H1 (cell line): ENCODE measurements around the gene PACRGL. TPM values are rescaled to one million over a fixed set of nuclear protein-coding genes. Genes with fewer than 3 reads are reported as not detected.

Source experiments
- CTCF ChIA-PET: fragments of 300-600 bp; sonication (Branson Sonifier 250); formaldehyde crosslinking; loops from one replicate; lab custom pipeline; 2021; ENCODE audit not compliant: partially characterized antibody; lab: Charles Lee
- POLR2A ChIA-PET: fragments of 300-600 bp; sonication (Branson Sonifier 250); formaldehyde crosslinking; loops from one replicate; lab custom pipeline; 2021; ENCODE audit warnings: inconsistent platforms; ENCODE audit not compliant: partially characterized antibody; lab: Charles Lee
- DNase-seq, 2 experiments: peaks; one replicate each; pipeline versions ENCODE4 v3.0.0 to v3.0.0-alpha.2; 2010 to 2022; ENCODE audit warnings: low spot score in 2 of 2, low read depth in 1 of 2, mixed read lengths in 1 of 2
- FAIRE-seq: peaks from 2 replicates; lab custom pipeline; 2011; peaks lifted over from hg19 to GRCh38; lab: Jason Lieb, UNC
- H2AFZ ChIP-seq: 2 replicates; pipeline ENCODE4 v1.8.1; 2012; ENCODE audit warnings: low read length, inconsistent platforms
- H2AK5ac ChIP-seq: 2 replicates; pipeline ENCODE4 v1.6.1; 2013; ENCODE audit warnings: low read depth, low read length
- H2BK120ac ChIP-seq: replicated peaks from 2 replicates; pipeline ENCODE3; 2013; ENCODE audit warnings: low read depth, low read length, inconsistent platforms
- H2BK12ac ChIP-seq: 2 replicates; pipeline ENCODE4 v1.6.1; 2013; ENCODE audit warnings: low read depth, low read length
- H2BK15ac ChIP-seq: 2 replicates; pipeline ENCODE4 v1.6.1; 2013; ENCODE audit warnings: low read length
- H2BK20ac ChIP-seq: 2 replicates; pipeline ENCODE4 v1.6.1; 2013; ENCODE audit warnings: low read length
- H2BK5ac ChIP-seq: 2 replicates; pipeline ENCODE4 v1.6.1; 2013; ENCODE audit warnings: low read depth, low read length
- H3K14ac ChIP-seq: 2 replicates; pipeline ENCODE4 v1.6.1; 2013; ENCODE audit warnings: inconsistent platforms; ENCODE audit not compliant: insufficient read length
- H3K18ac ChIP-seq: 2 replicates; pipeline ENCODE4 v1.6.1; 2013; ENCODE audit warnings: low read length; ENCODE audit errors: extremely low read depth
- H3K23ac ChIP-seq: 2 replicates; pipeline ENCODE4 v1.6.1; 2013; ENCODE audit warnings: inconsistent platforms; ENCODE audit not compliant: insufficient read length
- H3K23me2 ChIP-seq: 2 replicates; pipeline ENCODE4 v1.6.1; 2013; ENCODE audit warnings: low read depth, low read length
- H3K27ac ChIP-seq: 2 replicates; pipeline ENCODE4 v1.6.1; 2011; ENCODE audit warnings: low read depth, low read length, inconsistent platforms
- H3K27me3 ChIP-seq, 4 experiments: replicated peaks in 1 of 4; 1 replicate in 1 of 4; 2 replicates in 3 of 4; pipeline versions ENCODE4 v1.6.1 to v1.8.1; 2011 to 2013; ENCODE audit warnings: low read length in 3 of 4, mild to moderate bottlenecking in 3 of 4, inconsistent platforms in 2 of 4, mixed read lengths in 2 of 4, moderate library complexity in 1 of 4; ENCODE audit not compliant: control insufficient read depth in 3 of 4, insufficient read depth in 3 of 4; ENCODE audit errors: extremely low read depth in 1 of 4
- H3K36me3 ChIP-seq, 4 experiments: 2 replicates each; pipeline versions ENCODE4 v1.6.1 to v1.8.1; 2011 to 2013; ENCODE audit warnings: mild to moderate bottlenecking in 4 of 4, low read length in 3 of 4, moderate library complexity in 2 of 4, control low read depth in 1 of 4, inconsistent platforms in 1 of 4; ENCODE audit not compliant: insufficient read depth in 4 of 4, control insufficient read depth in 2 of 4
- H3K4ac ChIP-seq: replicated peaks from 2 replicates; pipeline ENCODE3; 2013; ENCODE audit warnings: low read length, low read depth, mixed read lengths, inconsistent platforms; ENCODE audit not compliant: insufficient read length
- H3K4me1 ChIP-seq, 4 experiments: replicated peaks in 1 of 4; 1 replicate in 1 of 4; 2 replicates in 3 of 4; pipeline versions ENCODE4 v1.6.1 to v1.8.1; 2011 to 2013; ENCODE audit warnings: low read length in 3 of 4, inconsistent platforms in 2 of 4, mixed read lengths in 1 of 4; ENCODE audit not compliant: insufficient read depth in 4 of 4, control insufficient read depth in 3 of 4
- H3K4me2 ChIP-seq, 2 experiments: 2 replicates each; pipeline versions ENCODE4 v1.6.1 to v1.8.1; 2011 to 2013; ENCODE audit warnings: low read depth in 2 of 2, low read length in 2 of 2, control low read depth in 1 of 2, inconsistent platforms in 1 of 2, mild to moderate bottlenecking in 1 of 2; ENCODE audit not compliant: insufficient read depth in 1 of 2
- H3K4me3 ChIP-seq, 4 experiments: fragments of 200-600, 300-600 bp in 1 of 4; sonication (generic), shearing (Covaris generic), sonication (Bioruptor Twin) in 1 of 4; 2 replicates each; pipeline versions ENCODE4 v1.5.1 to v1.8.1; 2011 to 2016; ENCODE audit warnings: low read length in 4 of 4, low read depth in 3 of 4, control low read depth in 2 of 4, inconsistent platforms in 2 of 4, mild to moderate bottlenecking in 2 of 4, mixed read lengths in 1 of 4, moderate library complexity in 1 of 4; ENCODE audit not compliant: insufficient read depth in 2 of 4; ENCODE audit errors: extremely low read depth in 1 of 4
- H3K56ac ChIP-seq: replicated peaks from 2 replicates; pipeline ENCODE3; 2013; ENCODE audit warnings: low read depth, mild to moderate bottlenecking, mixed read lengths, low read length, inconsistent platforms; ENCODE audit not compliant: insufficient read length
- H3K79me1 ChIP-seq: 2 replicates; pipeline ENCODE4 v1.6.1; 2013; ENCODE audit warnings: low read depth, low read length, control low read depth
- H3K79me2 ChIP-seq, 2 experiments: 2 replicates each; pipeline versions ENCODE4 v1.6.1 to v1.8.1; 2012 to 2013; ENCODE audit warnings: low read length in 2 of 2, mild to moderate bottlenecking in 2 of 2, inconsistent platforms in 1 of 2; ENCODE audit not compliant: insufficient read depth in 2 of 2, control insufficient read depth in 1 of 2
- H3K9ac ChIP-seq, 4 experiments: replicated peaks in 1 of 4; 1 replicate in 1 of 4; 2 replicates in 3 of 4; pipeline versions ENCODE4 v1.6.1 to v1.8.1; 2011 to 2013; ENCODE audit warnings: low read depth in 3 of 4, low read length in 3 of 4, control low read depth in 2 of 4, mild to moderate bottlenecking in 2 of 4, moderate library complexity in 2 of 4, inconsistent platforms in 1 of 4; ENCODE audit errors: extremely low read depth in 1 of 4
- H3K9me3 ChIP-seq, 2 experiments: 2 replicates each; pipeline versions ENCODE4 v1.6.1 to v1.8.1; 2012 to 2013; ENCODE audit warnings: mild to moderate bottlenecking in 2 of 2, moderate library complexity in 2 of 2, control low read depth in 1 of 2, inconsistent platforms in 1 of 2, low read depth in 1 of 2, low read length in 1 of 2, mixed read lengths in 1 of 2; ENCODE audit not compliant: insufficient read depth in 2 of 2
- H4K20me1 ChIP-seq, 2 experiments: replicated peaks in 1 of 2; 2 replicates each; pipeline versions ENCODE3 to v1.8.1; 2011 to 2013; ENCODE audit warnings: inconsistent platforms in 2 of 2, low read length in 2 of 2, mild to moderate bottlenecking in 1 of 2; ENCODE audit not compliant: insufficient read depth in 2 of 2, control insufficient read depth in 1 of 2
- H4K5ac ChIP-seq: 2 replicates; pipeline ENCODE4 v1.6.1; 2013; ENCODE audit warnings: low read length, low read depth, mixed read lengths, inconsistent platforms; ENCODE audit not compliant: insufficient read length
- H4K8ac ChIP-seq: 2 replicates; pipeline ENCODE4 v1.8.0; 2013; ENCODE audit warnings: mild to moderate bottlenecking, moderate library complexity, low read length, inconsistent platforms; ENCODE audit not compliant: insufficient read depth; ENCODE audit errors: extremely low read depth
- H4K91ac ChIP-seq: replicated peaks from 2 replicates; pipeline ENCODE3; 2013; ENCODE audit warnings: low read length, mixed read lengths, inconsistent platforms; ENCODE audit not compliant: insufficient read length
- BRCA1 ChIP-seq: IDR thresholded peaks from 2 replicates; pipeline ENCODE4 v1.6.1; 2012; ENCODE audit warnings: low read depth, low read length, improper control_type of control experiment
- EP300 ChIP-seq, 2 experiments: IDR thresholded peaks; 1 replicate in 1 of 2; 2 replicates in 1 of 2; pipeline ENCODE4 v1.6.1; 2011 to 2012; ENCODE audit warnings: low read depth in 2 of 2, low read length in 2 of 2, mild to moderate bottlenecking in 2 of 2, borderline replicate concordance in 1 of 2, inconsistent platforms in 1 of 2, moderate library complexity in 1 of 2
- GTF2F1 ChIP-seq: IDR thresholded peaks from 2 replicates; pipeline ENCODE4 v1.6.1; 2012; ENCODE audit warnings: low read depth, low read length, improper control_type of control experiment, borderline replicate concordance
- PHF8 ChIP-seq: fragments of 200-600 bp; sonication (generic); conservative IDR thresholded peaks from 2 replicates; pipeline ENCODE4 v1.7.1; 2012; ENCODE audit warnings: low read depth, mild to moderate bottlenecking, inconsistent platforms, low read length, moderate library complexity
- RAD21 ChIP-seq, 2 experiments: IDR thresholded peaks in 1 of 2; conservative IDR thresholded peaks in 1 of 2; 2 replicates each; pipeline ENCODE4 v1.6.1; 2011; ENCODE audit warnings: low read depth in 2 of 2, low read length in 2 of 2, improper control_type of control experiment in 1 of 2, inconsistent platforms in 1 of 2, mild to moderate bottlenecking in 1 of 2, moderate library complexity in 1 of 2
- TEAD4 ChIP-seq: IDR thresholded peaks from 2 replicates; pipeline ENCODE4 v1.6.1; 2012; ENCODE audit warnings: low read depth, low read length, inconsistent platforms, mixed read lengths
- USF2 ChIP-seq: IDR thresholded peaks from 2 replicates; pipeline ENCODE4 v1.6.1; 2011; ENCODE audit warnings: low read length, improper control_type of control experiment
- YY1 ChIP-seq: IDR thresholded peaks from 2 replicates; pipeline ENCODE4 v1.6.1; 2011; ENCODE audit warnings: low read depth, mild to moderate bottlenecking, low read length
- WGBS, 2 experiments: shearing (Covaris generic) in 1 of 2; methylation state at CpG; one replicate each; pipeline versions ENCODE4 v1.1.6 to v1.1.7; 2013 to 2015; ENCODE audit warnings: low lambda C conversion rate in 2 of 2, mixed read lengths in 2 of 2, inconsistent platforms in 1 of 2, low coverage in 1 of 2, missing lambda C conversion rate in 1 of 2; ENCODE audit not compliant: insufficient replicate concordance in 2 of 2, insufficient coverage in 1 of 2, insufficient read length in 1 of 2; ENCODE audit errors: extremely low coverage in 1 of 2, missing lambda C conversion rate in 1 of 2; 5-methylcytosine and 5-hydroxymethylcytosine counted together
- polyA plus RNA-seq, 7 experiments: library from polyadenylated mRNA; depleted of rRNA in 3 of 7; stranded (reverse) in 5 of 7; unstranded in 2 of 7; fragments of >200 nt in 5 of 7; fragments of 200-250 nt in 2 of 7; gene quantifications; 1 replicate in 5 of 7; 2 replicates in 1 of 7; 4 replicates in 1 of 7; pipeline versions ENCODE4 v1.2.1 to v1.2.3, GENCODE V29; 2011 to 2013; ENCODE audit warnings: missing spikeins in 2 of 7, mixed read lengths in 2 of 7
- total RNA-seq: library from RNA; stranded (reverse); fragmentation: NEBNext Ultra II Directional; extraction: Animal tissue kit (Norgen Biotek cat#: 25700); gene quantifications from 2 replicates; pipeline ENCODE4 v1.2.1, GENCODE V29; 2021

PACRGL gene
- total and polyA plus RNA-seq, 2 of the 8 experiments (the other 6 are each of a cell fraction or from before 2014, with no cell fraction given): 7.0 to 13.7 TPM

- H2AK5ac ChIP-seq: no peak overlapping the region
- no peak overlapping the region for H2BK120ac ChIP-seq
- ChIA-PET CTCF (interaction anchor here (0.6 to 5.2 kb wide), 53 partner anchors 9 to 1055 kb away, joined by 3 to 51 read pairs (median 4); no protein-coding TSS in a partner anchor), POLR2A (no interaction called here)
- no peaks in the 10 kb centered on the region for H4K20me1 ChIP-seq
- no peak overlapping the region for H2BK5ac ChIP-seq
- H3K56ac ChIP-seq: no peak overlapping the region
- H3K27me3 ChIP-seq: no peaks in the 10 kb centered on the region
- peak overlapping the region; percentile 57 for H4K5ac ChIP-seq
- H3K23me2 ChIP-seq: no peaks in the 10 kb centered on the region
- H4K8ac ChIP-seq: no peak overlapping the region
- 52% methylated on average over 14 of the region's 14 CpGs; no CpG with 5 or more reads in 1 of the 2 experiments for WGBS, 2 experiments
- peak overlapping the region; percentile 57 for H3K4ac ChIP-seq
- no peaks in the 10 kb centered on the region for H3K4me1 ChIP-seq
- FAIRE-seq: peak; percentile 95
- H2BK12ac ChIP-seq: no peak overlapping the region
- no peaks in the 10 kb centered on the region for H3K79me2 ChIP-seq
- H3K36me3 ChIP-seq: no peaks in the 10 kb centered on the region
- H3K9me3 ChIP-seq: no peaks in the 10 kb centered on the region
- H4K91ac ChIP-seq: no peak overlapping the region
- H3K18ac ChIP-seq: no peak overlapping the region
- H3K4me2 ChIP-seq: no peak overlapping the region
- no peak overlapping the region for H2BK15ac ChIP-seq
- H3K27ac ChIP-seq: no peak overlapping the region
- H3K9ac ChIP-seq: no peak overlapping the region
- no peak overlapping the region for H2BK20ac ChIP-seq
- H3K23ac ChIP-seq: no peak overlapping the region
- DNase-seq: peak; percentile 49 to 72
- no peak overlapping the region for H3K14ac ChIP-seq
- no peak overlapping the region for H3K4me3 ChIP-seq
- H3K79me1 ChIP-seq: no peaks in the 10 kb centered on the region
- H2AFZ ChIP-seq: peak overlapping the region; percentile 95
- TF ChIP-seq TEAD4 (peak; percentile 72), EP300 (IDR thresholded peaks at IDR 0.05; ENCODE audit: borderline replicate concordance in 1 of 2, low read depth in 2 of 2, low read length in 2 of 2) (no peak), YY1 (0 out of 2 replicates have a peak, but pooled peaks have one; percentile 25), GTF2F1 (no peak), PHF8 (no peak), BRCA1 (peak; percentile 3; the same call in 1 of the 2 replicates), USF2 (no peak), RAD21 (IDR thresholded peaks at IDR 0.05 in 1 of 2, conservative IDR thresholded peaks at IDR 0.05 in 1 of 2; ENCODE audit: low read depth in 2 of 2, low read length in 2 of 2) (peak; percentile 86 to 88)
Observed at GRCh38 chr4:20773144-20773997, 73.1 kb downstream of the PACRGL start.
